ENCODE results near the gene MZT2A. TPM values are rescaled to one million over a fixed set of nuclear protein-coding genes. Genes with fewer than 3 reads are reported as not detected.
"Not testable (repeated sequence)": the region's sequence is repeated elsewhere in the genome, so short reads cannot be mapped to it uniquely, and the experiment has no call there.

The MZT2A gene
- polyA plus RNA-seq, 1 of the 3 experiments (the other 2 are of a cell fraction), result 61.9 TPM

GRCh38 chr2:131470944-131471343, 21.3 kb downstream of the MZT2A start:
- not testable (repeated sequence) for H3K4me2 ChIP-seq, DNase-seq

GRCh38 chr2:131467722-131468121, 24.5 kb downstream of the MZT2A start:
- H3K9me2 ChIP-seq; H3K4me2 ChIP-seq; POLR2A ChIA-PET; CTCF ChIA-PET; H3K79me2 ChIP-seq (ENCODE audit: insufficient read depth); H2AFZ ChIP-seq (ENCODE audit: low read depth); H4K20me1 ChIP-seq (ENCODE audit: insufficient read depth); H3K9ac ChIP-seq; H3K27me3 ChIP-seq (ENCODE audit: insufficient read depth); H3K4me1 ChIP-seq (ENCODE audit: control insufficient read depth in 1 of 2, insufficient read depth in 2 of 2, low read depth in 1 of 2, low read length in 1 of 2); H3K9me3 ChIP-seq; H3K4me3 ChIP-seq (ENCODE audit: low read depth in 2 of 2, low read length in 1 of 2); H3K36me3 ChIP-seq (replicated peaks in 1 of 2; ENCODE audit: control insufficient read depth in 1 of 2, insufficient read depth in 2 of 2, low read length in 1 of 2); H3K27ac ChIP-seq (ENCODE audit: low read depth in 2 of 2, low read length in 1 of 2); H3F3A ChIP-seq (replicated peaks; ENCODE audit: insufficient read depth); DNase-seq: not testable (repeated sequence)
- 91% methylated on average over 10 of the region's 10 CpGs for WGBS (ENCODE audit: low lambda C conversion rate)

More at GRCh38 chr2:131470944-131471343, 21.3 kb downstream of the MZT2A start:
- H3K27me3 ChIP-seq (ENCODE audit: insufficient read depth); H3K36me3 ChIP-seq (replicated peaks in 1 of 2; ENCODE audit: control insufficient read depth in 1 of 2, insufficient read depth in 2 of 2, low read length in 1 of 2); POLR2A ChIA-PET; H3K27ac ChIP-seq (ENCODE audit: low read depth in 2 of 2, low read length in 1 of 2); H3K9me3 ChIP-seq; H3K79me2 ChIP-seq (ENCODE audit: insufficient read depth); H3K4me3 ChIP-seq (ENCODE audit: low read depth in 2 of 2, low read length in 1 of 2); CTCF ChIA-PET; H3F3A ChIP-seq (replicated peaks; ENCODE audit: insufficient read depth); H3K4me1 ChIP-seq (ENCODE audit: control insufficient read depth in 1 of 2, insufficient read depth in 2 of 2, low read depth in 1 of 2, low read length in 1 of 2); H3K9me2 ChIP-seq; H4K20me1 ChIP-seq (ENCODE audit: insufficient read depth); H2AFZ ChIP-seq (ENCODE audit: low read depth); H3K9ac ChIP-seq: not testable (repeated sequence)
- WGBS (ENCODE audit: low lambda C conversion rate), result no CpG with 5 or more reads among the region's 3 CpGs

GRCh38 chr2:131454914-131455313, 37.3 kb downstream of the MZT2A start:
- H2AFZ ChIP-seq (ENCODE audit: low read depth); H3K9ac ChIP-seq; H3K9me2 ChIP-seq; H3K4me2 ChIP-seq; H3F3A ChIP-seq (replicated peaks; ENCODE audit: insufficient read depth); POLR2A ChIA-PET; H3K79me2 ChIP-seq (ENCODE audit: insufficient read depth); H3K9me3 ChIP-seq; H3K27me3 ChIP-seq (ENCODE audit: insufficient read depth); CTCF ChIA-PET; H3K4me3 ChIP-seq (ENCODE audit: low read depth in 2 of 2, low read length in 1 of 2); H4K20me1 ChIP-seq (ENCODE audit: insufficient read depth); H3K27ac ChIP-seq (ENCODE audit: low read depth in 2 of 2, low read length in 1 of 2); H3K4me1 ChIP-seq (ENCODE audit: control insufficient read depth in 1 of 2, insufficient read depth in 2 of 2, low read depth in 1 of 2, low read length in 1 of 2); H3K36me3 ChIP-seq (replicated peaks in 1 of 2; ENCODE audit: control insufficient read depth in 1 of 2, insufficient read depth in 2 of 2, low read length in 1 of 2); DNase-seq: not testable (repeated sequence)
- 41% methylated on average over 2 of the region's 2 CpGs for WGBS (ENCODE audit: low lambda C conversion rate)

- H3K4me1 ChIP-seq (ENCODE audit: control insufficient read depth in 1 of 2, insufficient read depth in 2 of 2, low read depth in 1 of 2, low read length in 1 of 2); H3K9me3 ChIP-seq; H3K9ac ChIP-seq; H3K36me3 ChIP-seq (replicated peaks in 1 of 2; ENCODE audit: control insufficient read depth in 1 of 2, insufficient read depth in 2 of 2, low read length in 1 of 2); H3F3A ChIP-seq (replicated peaks; ENCODE audit: insufficient read depth); DNase-seq; H3K27me3 ChIP-seq (ENCODE audit: insufficient read depth); H3K27ac ChIP-seq (ENCODE audit: low read depth in 2 of 2, low read length in 1 of 2); POLR2A ChIA-PET; CTCF ChIA-PET; H3K79me2 ChIP-seq (ENCODE audit: insufficient read depth); H2AFZ ChIP-seq (ENCODE audit: low read depth); H3K4me3 ChIP-seq (ENCODE audit: low read depth in 2 of 2, low read length in 1 of 2); H4K20me1 ChIP-seq (ENCODE audit: insufficient read depth); H3K9me2 ChIP-seq; H3K4me2 ChIP-seq: not testable (repeated sequence)
- 39% methylated on average over 10 of the region's 10 CpGs for WGBS (ENCODE audit: low lambda C conversion rate)
Measured at GRCh38 chr2:131451265-131451949, 40.8 kb downstream of the MZT2A start.

GRCh38 chr2:131447981-131448380, 44.2 kb downstream of the MZT2A start:
- H3K4me1 ChIP-seq (ENCODE audit: control insufficient read depth in 1 of 2, insufficient read depth in 2 of 2, low read depth in 1 of 2, low read length in 1 of 2); H3K27ac ChIP-seq (ENCODE audit: low read depth in 2 of 2, low read length in 1 of 2); H3F3A ChIP-seq (replicated peaks; ENCODE audit: insufficient read depth); H3K9ac ChIP-seq; H3K4me2 ChIP-seq; H3K4me3 ChIP-seq (ENCODE audit: low read depth in 2 of 2, low read length in 1 of 2); CTCF ChIA-PET; DNase-seq; H3K79me2 ChIP-seq (ENCODE audit: insufficient read depth); H4K20me1 ChIP-seq (ENCODE audit: insufficient read depth); POLR2A ChIA-PET; H3K27me3 ChIP-seq (ENCODE audit: insufficient read depth); H3K9me3 ChIP-seq; H2AFZ ChIP-seq (ENCODE audit: low read depth); H3K36me3 ChIP-seq (replicated peaks in 1 of 2; ENCODE audit: control insufficient read depth in 1 of 2, insufficient read depth in 2 of 2, low read length in 1 of 2); H3K9me2 ChIP-seq: not testable (repeated sequence)
- 68% methylated on average over 8 of the region's 9 CpGs for WGBS (ENCODE audit: low lambda C conversion rate)

Measured in SK-N-SH (cell line).